Measurements from ENCODE around the gene HCN1.
A peak's percentile ranks its signal among the peaks of the same experiment; 100 is the strongest.
"Not testable (repeated sequence)": the region's sequence is repeated elsewhere in the genome, so short reads cannot be mapped to it uniquely, and the experiment has no call there.

The HCN1 gene

DNA sequence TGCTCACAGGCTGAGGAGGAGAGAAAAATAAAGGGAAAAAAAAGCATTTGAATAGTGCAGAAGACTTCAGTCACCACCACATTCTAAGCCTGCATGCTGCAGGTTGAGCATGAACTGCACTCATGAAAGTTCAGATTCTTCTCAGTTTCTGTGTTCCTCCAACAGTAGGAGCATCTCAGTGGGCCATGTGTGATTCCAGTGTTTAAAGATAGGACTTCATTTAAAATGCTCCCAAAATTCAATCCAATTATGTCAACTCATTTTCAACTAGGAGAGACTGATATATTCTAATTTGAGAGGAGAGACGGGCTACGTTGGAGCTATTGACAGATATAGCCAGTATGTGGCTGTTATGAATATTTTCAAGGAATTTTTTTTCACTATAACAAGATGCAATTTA lies 186.8 kb downstream of the HCN1 start:
- TF ChIP-seq, protein P1, sequence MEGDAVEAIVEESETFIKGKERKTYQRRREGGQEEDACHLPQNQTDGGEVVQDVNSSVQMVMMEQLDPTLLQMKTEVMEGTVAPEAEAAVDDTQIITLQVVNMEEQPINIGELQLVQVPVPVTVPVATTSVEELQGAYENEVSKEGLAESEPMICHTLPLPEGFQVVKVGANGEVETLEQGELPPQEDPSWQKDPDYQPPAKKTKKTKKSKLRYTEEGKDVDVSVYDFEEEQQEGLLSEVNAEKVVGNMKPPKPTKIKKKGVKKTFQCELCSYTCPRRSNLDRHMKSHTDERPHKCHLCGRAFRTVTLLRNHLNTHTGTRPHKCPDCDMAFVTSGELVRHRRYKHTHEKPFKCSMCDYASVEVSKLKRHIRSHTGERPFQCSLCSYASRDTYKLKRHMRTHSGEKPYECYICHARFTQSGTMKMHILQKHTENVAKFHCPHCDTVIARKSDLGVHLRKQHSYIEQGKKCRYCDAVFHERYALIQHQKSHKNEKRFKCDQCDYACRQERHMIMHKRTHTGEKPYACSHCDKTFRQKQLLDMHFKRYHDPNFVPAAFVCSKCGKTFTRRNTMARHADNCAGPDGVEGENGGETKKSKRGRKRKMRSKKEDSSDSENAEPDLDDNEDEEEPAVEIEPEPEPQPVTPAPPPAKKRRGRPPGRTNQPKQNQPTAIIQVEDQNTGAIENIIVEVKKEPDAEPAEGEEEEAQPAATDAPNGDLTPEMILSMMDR (conservative IDR thresholded peaks at IDR 0.05), result no peak
- no peak overlapping the region for H3K27ac ChIP-seq

DNA sequence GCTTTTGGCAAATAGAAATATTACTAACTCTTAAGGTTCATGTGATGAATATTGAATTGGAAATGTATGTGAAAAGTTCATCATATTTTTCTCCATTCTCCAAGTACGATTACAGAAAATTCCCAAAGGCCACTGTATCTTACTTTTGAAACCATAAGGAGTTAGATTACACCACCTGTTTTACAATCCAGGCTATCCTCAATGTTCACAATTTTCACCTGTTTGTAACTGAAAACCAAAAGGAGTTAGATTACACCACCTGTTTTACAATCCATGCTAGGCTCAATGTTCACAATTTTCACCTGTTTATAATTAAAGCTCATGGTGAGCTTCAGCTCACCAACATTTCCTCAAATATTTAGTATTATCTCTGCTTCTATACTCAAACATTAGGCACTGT lies 188.0 kb downstream of the HCN1 start:
- TF ChIP-seq, protein P1 (conservative IDR thresholded peaks at IDR 0.05), result no peak
- no peak overlapping the region for H3K27ac ChIP-seq

DNA sequence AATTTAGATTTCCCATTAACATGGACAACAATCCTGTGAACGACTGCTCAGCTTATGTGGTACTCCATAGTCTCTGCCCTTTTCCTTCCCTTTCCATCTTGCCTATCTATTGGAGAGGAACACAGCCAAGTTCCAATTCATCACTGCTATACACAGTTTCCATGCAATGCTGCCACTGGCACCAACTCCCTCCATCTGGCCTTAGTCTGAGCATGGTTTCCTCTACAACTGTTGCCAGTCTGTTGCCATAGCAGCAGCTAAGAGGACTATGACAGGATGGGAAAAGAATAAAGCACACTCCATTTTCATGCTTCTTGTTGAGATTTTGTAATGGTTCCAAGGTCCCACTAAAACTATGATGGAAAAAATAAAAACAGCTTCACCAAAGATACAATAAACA lies 189.0 kb downstream of the HCN1 start:
- TF ChIP-seq, protein P1 (conservative IDR thresholded peaks at IDR 0.05), result no peak
- no peak overlapping the region for H3K27ac ChIP-seq

DNA sequence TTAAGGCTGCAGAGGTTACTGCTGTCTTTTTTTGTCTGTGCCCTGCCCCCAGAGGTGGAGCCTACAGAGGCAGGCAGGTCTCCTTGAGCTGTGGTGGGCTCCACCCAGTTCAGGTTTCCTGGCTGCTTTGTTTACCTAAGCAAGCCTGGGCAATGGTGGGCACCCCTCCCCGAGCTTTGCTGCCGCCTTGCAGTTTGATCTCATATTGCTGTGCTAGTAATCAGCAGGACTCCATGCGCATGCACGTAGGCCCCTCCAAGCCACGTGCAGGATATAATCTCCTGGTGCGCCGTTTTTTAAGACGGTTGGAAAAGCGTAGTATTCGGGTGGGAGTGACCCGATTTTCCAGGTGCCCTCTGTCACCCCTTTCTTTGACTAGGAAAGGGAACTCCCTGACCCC lies 197.2 kb downstream of the HCN1 start:
- not testable (repeated sequence) for H3K27ac ChIP-seq

DNA sequence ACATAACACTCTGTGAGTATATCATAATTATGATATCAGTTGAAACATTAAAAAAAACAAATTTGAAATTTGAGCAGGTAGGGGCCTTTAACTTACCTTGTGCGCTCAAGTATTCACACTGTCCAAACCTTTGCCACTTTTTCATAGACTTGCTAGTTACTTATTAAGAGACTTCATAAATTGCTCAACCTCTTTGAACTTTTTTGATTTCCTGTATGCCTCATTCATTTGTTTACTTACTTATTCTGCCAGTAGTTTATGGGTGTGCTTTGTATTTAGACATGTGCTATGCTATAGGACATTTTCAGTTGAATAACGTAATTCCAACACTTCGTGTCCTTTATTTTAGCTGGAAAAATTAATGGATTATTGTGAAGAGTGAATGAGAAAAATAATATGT lies 204.8 kb downstream of the HCN1 start:
- peak overlapping the region; percentile 72 for H3K27ac ChIP-seq
- TF ChIP-seq, protein P1 (conservative IDR thresholded peaks at IDR 0.05), result no peak

DNA sequence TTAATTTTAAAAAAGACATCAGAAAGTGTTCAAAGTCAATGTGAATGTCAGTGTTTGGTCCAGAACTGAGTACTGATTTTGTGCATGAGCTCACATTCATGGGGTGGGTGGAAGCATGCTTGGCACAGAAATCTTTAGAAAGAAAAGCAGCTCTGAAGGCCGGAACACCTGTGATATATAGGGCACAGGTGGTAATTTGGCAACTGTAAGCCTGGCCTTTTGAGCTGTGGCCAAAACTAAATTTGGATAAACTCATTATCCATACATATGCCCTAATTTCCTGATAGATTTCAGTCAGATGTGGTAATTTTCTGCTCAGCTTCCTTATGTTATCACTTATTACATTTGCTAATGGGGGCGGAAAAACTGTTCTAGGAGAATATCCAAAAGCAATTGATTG lies 211.4 kb downstream of the HCN1 start:
- H3K27ac ChIP-seq, result no peak overlapping the region
- TF ChIP-seq, protein P1 (conservative IDR thresholded peaks at IDR 0.05), result no peak

DNA sequence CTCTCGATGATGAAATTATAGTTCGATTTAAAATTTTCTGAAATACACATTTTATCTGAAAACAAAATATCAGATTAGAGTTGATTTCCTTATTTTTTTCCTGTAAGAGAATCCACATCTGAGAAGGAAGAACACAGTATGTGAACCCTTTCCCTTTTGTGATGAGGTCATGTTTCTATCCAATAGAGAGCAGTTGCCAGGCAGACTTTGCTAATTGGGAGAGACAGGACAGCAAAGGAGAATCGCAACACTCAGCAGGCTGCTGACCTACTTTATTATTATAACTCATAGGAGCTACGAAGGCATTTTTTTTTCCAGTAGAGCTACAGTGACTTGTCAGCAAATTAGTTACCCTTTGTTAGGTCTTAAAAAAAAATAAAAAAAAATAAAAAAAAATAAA lies 242.1 kb downstream of the HCN1 start:
- TF ChIP-seq, protein P1 (conservative IDR thresholded peaks at IDR 0.05), result no peak
- no peak overlapping the region for H3K27ac ChIP-seq

DNA sequence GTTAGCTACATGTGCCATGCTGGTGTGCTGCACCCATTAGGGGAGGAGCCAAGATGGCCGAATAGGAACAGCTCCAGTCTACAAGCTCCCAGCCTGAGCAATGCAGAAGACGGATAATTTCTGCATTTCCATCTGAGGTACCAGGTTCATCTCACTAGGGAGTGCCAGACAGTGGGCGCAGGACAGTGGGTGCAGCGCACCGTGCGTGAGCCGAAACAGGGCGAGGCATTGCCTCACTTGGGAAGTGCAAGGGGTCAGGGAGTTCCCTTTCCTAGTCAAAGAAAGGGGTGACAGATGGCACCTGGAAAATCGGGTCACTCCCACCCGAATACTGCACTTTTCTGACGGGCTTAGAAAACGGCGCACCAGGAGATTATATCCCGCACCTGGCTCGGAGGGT lies 251.3 kb downstream of the HCN1 start:
- not testable (repeated sequence) for H3K27ac ChIP-seq

DNA sequence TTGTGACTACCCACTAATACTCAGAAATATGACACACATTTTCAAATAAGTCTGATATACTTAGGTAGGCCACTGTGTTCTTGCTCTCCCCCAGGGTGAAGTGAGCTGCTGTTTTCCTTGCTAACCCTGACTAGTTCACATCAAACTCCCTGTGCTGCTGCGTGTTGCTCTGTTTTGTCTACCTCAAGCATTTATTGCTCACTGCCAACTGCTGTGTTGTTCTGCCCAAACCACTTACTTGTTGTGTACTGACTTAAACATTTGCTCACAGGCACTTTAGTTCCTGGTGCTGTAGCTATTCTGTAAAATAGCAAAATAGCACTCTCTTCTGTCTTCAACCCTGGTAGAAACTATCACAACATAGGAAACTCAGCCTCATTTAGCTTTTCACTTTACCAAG lies 255.7 kb downstream of the HCN1 start:
- H3K27ac ChIP-seq, result no peak overlapping the region
- TF ChIP-seq, protein P1 (conservative IDR thresholded peaks at IDR 0.05), result no peak
